NCI-H2081 (cell line): ENCODE data around the gene DHX32.
A peak's percentile ranks its signal among the peaks of the same experiment; 100 is the strongest.
"Not testable (repeated sequence)": the region's sequence is repeated elsewhere in the genome, so short reads cannot be mapped to it uniquely, and the experiment has no call there.

Experiments used
- DNase-seq, 2 experiments: peaks; one replicate each; lab custom pipeline; 2025; lab: John Stamatoyannopoulos, UW

DHX32 gene

GRCh38 chr10:125895130-125896087 is 14.3 kb upstream of the DHX32 start:
- DNase-seq: peak in 1 of 2 experiments; percentile 28

DNA sequence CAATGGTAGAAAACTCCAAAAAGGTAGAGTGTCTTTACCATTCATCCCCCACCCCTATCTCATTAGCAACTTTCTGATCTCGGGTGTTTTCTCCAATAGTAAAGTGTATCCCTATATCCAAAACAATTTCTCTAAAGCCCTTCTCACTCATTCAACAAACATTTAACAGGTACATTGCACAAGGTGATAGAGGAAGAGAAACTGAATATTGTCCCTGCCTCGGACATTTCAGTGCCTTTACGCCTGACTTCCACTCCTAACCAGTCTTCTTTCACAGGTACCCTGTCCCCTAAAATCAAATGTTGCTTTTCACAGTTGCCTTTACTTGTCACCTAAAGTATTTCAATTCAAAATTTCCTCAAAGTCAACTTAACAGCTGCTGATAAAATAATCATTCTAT is 13.1 kb upstream of the DHX32 start:
- not testable (repeated sequence) for DNase-seq

GRCh38 chr10:125892402-125892801 is 11.3 kb upstream of the DHX32 start:
- peak in 1 of 2 experiments; percentile 1 for DNase-seq

GRCh38 chr10:125889441-125889840 is 8.3 kb upstream of the DHX32 start:
- DNase-seq: not testable (repeated sequence)

DNA sequence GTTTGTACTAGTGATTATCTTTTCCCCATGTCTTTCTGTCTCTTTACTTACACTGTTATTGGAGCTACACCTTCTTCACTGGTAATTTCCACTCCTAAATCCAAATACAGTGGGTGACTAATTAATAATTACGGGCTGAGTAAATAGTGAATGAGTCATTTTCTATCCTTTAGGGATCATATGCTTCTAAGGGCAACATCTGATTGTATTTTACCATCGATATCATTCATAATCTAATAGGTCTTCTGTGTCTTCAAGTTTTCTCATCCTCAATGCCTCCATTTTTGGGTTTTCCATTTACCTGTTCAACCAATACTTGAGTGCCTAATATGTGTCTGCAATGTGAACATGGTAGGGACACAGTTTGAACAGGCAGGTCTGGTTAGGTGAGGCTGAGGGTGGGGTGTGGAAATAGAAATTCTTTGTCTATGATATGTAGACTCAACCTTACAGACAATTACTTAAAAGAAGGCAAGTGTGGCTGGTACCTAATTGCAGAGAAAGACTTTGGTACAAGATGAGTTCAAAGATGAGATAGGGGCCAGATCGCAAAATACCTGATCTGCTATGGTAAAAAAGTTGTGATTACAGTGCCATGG is 5.9 kb upstream of the DHX32 start:
- no peak for DNase-seq

- no peak for DNase-seq
Measured at GRCh38 chr10:125883211-125883610, 2.1 kb upstream of the DHX32 start.

DNA sequence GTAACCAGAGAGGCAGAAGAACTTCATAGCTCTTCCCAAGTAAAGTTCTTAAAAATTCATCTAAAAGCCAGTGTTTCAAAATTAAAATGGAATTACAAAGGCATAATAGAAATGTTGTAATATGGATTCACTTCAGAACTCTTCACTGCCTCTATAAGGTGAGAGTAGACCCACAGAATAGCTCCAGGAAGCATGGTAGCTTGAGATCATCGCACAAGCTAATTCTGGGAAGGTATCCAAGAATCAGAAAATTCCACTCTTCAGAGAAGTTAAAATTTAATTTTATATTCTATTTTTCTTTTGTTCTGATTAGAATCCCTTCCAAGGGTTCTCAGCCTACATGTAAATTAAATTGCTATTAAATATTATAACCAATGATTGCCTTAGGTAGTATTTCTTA is 1.5 kb upstream of the DHX32 start:
- no peak for DNase-seq

DNA sequence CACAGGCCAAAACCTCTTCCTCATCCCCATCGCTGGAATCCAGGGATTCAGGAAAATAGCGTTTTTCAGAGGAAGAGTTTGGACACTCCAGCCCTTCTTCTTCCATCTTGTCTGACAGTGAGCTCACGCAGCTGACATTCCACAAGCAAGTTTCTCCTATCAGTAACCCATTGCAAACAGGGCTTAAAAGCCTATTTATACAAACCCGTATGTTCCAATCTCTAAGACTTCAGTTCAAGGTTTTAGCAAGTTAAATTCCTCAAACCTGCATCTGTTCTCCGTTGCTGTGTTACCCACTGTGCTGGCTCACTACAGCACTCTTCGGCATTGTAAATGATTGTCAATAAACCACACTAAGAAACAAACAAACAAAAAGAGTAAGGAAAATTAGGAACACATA is 373 bp downstream of the DHX32 start:
- no peak for DNase-seq

GRCh38 chr10:125878957-125879835 is 1.9 kb downstream of the DHX32 start:
- DNase-seq: no peak

GRCh38 chr10:125871338-125871737 is 9.8 kb downstream of the DHX32 start:
- no peak for DNase-seq

GRCh38 chr10:125868372-125868975 is 12.6 kb downstream of the DHX32 start:
- DNase-seq: peak in 1 of 2 experiments; percentile 18

DNA sequence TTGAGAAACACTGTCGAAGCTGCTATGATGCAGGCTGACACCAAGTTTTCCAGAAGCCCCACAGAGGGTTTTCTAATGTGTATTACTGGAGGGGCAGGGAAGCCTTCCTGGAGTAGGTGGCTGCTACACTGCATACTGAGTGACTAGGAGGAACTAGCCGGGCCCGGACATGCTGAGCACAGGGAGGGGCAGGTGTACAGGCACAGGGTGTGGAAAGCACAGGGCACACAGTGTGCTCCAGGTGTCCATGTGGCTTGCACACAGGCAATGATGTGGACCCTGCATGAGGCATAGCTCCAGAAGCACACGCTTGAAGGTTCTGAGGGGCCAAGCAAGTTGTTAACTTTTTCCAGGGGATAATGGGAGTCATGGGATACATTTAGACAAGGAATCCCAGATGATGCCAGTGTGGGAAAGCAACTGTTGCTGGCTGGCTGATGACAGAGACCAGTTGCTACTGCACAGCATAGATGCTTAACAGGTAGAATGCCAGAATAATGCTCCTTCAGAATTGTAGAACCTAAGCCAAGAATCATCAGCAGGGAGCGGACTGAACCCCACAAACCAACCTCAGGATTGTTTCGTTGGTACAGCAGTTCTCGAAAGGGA is 14.6 kb downstream of the DHX32 start:
- DNase-seq: no peak

DNA sequence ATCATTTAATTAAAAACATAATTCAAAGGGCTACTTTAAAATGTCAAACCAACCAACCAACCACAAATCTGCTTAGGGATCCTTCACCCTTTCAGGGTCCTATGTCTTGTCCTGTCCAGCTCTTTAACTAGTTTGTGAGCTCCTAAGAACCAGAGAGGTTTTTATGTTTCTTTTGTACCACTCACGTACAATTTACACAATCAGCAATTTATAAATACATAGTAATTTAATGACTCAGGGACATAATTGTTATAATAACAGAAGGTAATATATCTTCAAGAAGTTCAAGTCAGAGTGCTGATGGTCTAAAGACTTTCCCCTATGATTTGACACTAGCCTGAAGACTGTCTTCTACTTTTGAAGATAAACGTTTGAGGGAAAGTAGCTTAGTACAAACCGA is 16.0 kb downstream of the DHX32 start:
- DNase-seq: no peak

DNA sequence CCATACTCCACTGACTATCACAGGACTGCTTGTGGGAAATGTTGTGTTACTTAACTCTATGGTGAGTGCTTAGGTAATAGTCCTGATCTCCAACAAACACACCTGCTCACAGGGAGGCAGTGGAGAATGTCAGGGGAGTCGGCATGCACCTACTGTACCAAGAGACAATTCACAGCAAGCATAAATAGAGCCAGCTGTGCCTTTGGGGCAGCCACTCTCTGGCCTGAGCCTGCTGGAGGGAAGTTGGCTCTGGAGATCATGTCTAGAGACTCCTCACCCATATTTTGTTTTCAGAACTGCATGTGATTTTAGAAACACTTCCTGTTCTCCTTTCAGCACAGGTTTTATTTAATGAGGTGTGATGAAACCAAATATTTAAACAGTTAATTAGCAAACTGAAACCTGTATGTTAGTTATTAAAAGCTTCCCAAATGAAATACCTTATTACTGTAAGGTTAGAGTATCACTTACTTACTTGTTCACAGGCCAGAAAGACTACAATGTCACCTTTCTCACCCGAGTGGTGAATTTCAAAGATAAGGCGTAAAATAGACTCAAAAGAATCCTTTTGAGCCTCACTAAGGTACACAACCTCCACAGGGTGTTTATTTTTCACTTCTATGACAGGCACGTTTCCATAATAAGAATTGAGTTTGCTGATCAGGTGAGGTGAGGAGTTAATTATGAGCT is 21.8 kb downstream of the DHX32 start:
- peak; percentile 22 to 70 for DNase-seq

- DNase-seq: no peak
Measured at GRCh38 chr10:125857185-125857760, 23.8 kb downstream of the DHX32 start.

DNA sequence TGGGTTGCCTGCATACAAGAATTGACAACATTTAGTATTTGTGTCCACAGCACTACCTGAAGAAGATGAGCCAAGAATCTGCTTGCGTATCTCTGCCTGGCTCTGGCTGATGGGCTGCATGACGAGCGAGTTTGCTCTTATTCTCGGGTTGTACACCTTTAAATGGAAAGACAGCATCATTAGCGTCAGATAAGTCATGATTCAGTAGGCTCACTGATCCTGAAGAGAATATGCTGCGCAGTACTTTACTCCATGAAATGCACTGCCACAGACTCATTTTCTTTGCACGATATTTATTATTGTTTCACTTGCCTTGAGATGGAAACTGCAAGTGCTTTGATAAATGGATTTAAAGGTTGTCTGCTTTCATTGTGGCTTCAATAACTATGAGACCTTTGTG is 28.6 kb downstream of the DHX32 start:
- DNase-seq: no peak

GRCh38 chr10:125850766-125851731 is 30.0 kb downstream of the DHX32 start:
- no peak for DNase-seq

GRCh38 chr10:125849448-125849847 is 31.6 kb downstream of the DHX32 start:
- DNase-seq: no peak

DNA sequence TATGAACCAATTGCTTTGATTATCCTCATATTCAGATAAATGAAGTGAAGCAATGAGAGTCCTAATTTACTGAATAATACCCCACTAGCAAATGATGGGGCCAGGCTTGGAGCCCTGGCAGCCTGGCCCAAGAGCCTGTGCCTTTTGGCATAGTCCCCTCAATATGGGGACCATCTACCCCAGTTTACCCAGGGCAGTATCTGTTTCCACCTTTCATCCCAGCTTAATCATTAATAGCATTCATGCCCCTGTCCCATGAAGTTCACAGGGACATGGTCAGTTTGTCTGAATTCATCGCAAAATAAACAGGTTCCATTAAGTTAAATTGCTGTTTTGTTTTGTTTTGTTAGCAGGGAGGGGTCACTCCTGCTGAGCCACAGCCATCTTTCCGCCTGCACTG is 32.2 kb downstream of the DHX32 start:
- DNase-seq: no peak
